ENCODE data around the gene SLC8B1. TPM values are rescaled to one million over a fixed set of nuclear protein-coding genes. Genes with fewer than 3 reads are reported as not detected.

SLC8B1 gene
- total RNA-seq, 1 experiment from 2014 or later = 34.1 TPM

DNA sequence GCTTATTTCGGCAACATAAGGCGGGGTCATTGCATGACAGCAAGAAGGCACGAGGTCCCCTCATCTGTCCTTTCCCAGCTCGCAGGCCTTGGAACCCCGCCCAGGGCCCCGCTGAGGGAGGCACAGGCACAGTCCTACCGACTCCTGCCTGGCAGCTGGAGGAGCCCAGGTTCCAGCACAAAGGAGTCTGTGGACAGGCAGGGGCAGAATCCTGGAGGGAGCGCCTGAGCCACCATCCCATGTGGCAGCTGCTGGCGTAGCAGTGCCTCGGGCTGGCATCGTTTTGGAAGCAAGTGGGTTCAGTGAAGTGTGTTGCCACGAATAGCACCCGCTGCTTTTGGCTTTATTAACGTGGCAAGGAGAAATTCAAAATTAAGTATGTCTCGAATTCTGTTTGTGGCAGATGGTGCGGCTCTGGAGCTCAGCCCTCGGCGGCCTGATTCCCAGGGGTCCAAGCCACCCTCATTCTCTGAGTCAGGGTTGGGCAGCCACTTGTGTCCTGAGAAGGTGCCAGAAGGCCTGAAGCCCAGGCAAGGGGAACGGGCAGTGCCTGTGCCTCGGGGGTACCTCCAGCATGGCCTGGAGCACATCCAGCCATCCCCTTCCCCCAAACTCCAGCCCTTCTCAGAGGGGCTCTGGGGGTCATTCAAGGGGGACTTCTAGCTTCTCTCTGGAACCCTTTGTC is 35.9 kb downstream of the SLC8B1 start:
- CTCF ChIA-PET = interaction anchor here (0.5 kb wide), 1 partner anchor 102 kb away, joined by 3 read pairs; no protein-coding TSS in a partner anchor
- Histone ChIP-seq H3K27ac (ENCODE audit: low read length) (peak overlapping the region; percentile 83), H3K9me3 (ENCODE audit: low read length) (no peaks in the 10 kb centered on the region), H2AFZ (ENCODE audit: low read length) (no peak overlapping the region; the same call in 1 of the 2 replicates), H3K4me3 (ENCODE audit: low read length) (no peak overlapping the region), H3K27me3 (ENCODE audit: low read length) (no peaks in the 10 kb centered on the region), H3K9me2 (replicated peaks; ENCODE audit: low read length) (no peaks in the 10 kb centered on the region), H3K36me3 (ENCODE audit: low read depth, low read length) (peaks cover 2% of the 10 kb centered on the region; the same call in 1 of the 2 replicates), H4K20me1 (ENCODE audit: low read length) (no peaks in the 10 kb centered on the region), H3K4me1 (ENCODE audit: insufficient read depth, low read length) (peaks cover 17% of the 10 kb centered on the region), H3K4me2 (ENCODE audit: low read length) (peak overlapping the region; percentile 57), H3F3A (ENCODE audit: low read length, unreplicated experiment) (no peaks in the 10 kb centered on the region), H3K79me2 (ENCODE audit: low read length) (no peaks in the 10 kb centered on the region), H3K9ac (ENCODE audit: low read length) (peak overlapping the region; percentile 44)
- ATAC-seq = no peak
- no peak for TF ChIP-seq EZH2phosphoT487 (IDR thresholded peaks at IDR 0.05; ENCODE audit: borderline replicate concordance, low read length)
- BruUV-seq (replicated peaks) = TSS peak; percentile 36
- no peak for DNase-seq
- intact Hi-C loops (cut with micrococcal nuclease) = loop anchor here (1.0 to 5.0 kb wide), 2 partner anchors 57 to 102 kb away; no protein-coding TSS in a partner anchor
- POLR2A ChIA-PET (ENCODE audit: unreplicated experiment) = interaction anchor here (0.5 kb wide), 1 partner anchor 93 kb away, joined by 4 read pairs; no protein-coding TSS in a partner anchor

DNA sequence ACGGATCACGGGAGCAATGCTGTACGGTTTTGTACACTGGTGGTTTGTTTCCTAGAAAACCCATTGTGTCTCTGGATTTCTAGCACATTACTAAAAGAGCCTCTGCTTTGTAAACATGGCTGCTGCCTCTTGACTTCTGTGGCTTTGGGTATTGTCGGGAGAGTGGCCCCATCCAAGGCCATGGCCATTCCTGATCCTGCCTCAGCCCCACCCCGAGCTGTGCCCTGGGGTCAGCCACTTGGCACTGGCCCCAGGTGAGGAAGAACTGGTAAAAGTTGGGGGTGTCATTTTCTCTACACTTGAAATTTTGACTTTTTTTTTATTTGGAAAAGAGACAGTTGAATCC is 36.5 kb downstream of the SLC8B1 start:
- TF ChIP-seq, protein P1, sequence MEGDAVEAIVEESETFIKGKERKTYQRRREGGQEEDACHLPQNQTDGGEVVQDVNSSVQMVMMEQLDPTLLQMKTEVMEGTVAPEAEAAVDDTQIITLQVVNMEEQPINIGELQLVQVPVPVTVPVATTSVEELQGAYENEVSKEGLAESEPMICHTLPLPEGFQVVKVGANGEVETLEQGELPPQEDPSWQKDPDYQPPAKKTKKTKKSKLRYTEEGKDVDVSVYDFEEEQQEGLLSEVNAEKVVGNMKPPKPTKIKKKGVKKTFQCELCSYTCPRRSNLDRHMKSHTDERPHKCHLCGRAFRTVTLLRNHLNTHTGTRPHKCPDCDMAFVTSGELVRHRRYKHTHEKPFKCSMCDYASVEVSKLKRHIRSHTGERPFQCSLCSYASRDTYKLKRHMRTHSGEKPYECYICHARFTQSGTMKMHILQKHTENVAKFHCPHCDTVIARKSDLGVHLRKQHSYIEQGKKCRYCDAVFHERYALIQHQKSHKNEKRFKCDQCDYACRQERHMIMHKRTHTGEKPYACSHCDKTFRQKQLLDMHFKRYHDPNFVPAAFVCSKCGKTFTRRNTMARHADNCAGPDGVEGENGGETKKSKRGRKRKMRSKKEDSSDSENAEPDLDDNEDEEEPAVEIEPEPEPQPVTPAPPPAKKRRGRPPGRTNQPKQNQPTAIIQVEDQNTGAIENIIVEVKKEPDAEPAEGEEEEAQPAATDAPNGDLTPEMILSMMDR (conservative IDR thresholded peaks at IDR 0.05; ENCODE audit: low read depth, low read length) = no peak
- TF ChIP-seq EZH2phosphoT487 (IDR thresholded peaks at IDR 0.05; ENCODE audit: borderline replicate concordance, low read length) (no peak), EZH2 (IDR thresholded peaks at IDR 0.05; ENCODE audit: low read length, unreplicated experiment) (no peak)
- intact Hi-C loops (cut with micrococcal nuclease) = loop anchor here (5.0 kb wide), 1 partner anchor 101 kb away; no protein-coding TSS in a partner anchor
- no peaks in the 10 kb centered on the region for H3K27me3 ChIP-seq (ENCODE audit: low read length)
- H3K9me3 ChIP-seq (ENCODE audit: low read length) = no peaks in the 10 kb centered on the region
- BruUV-seq (replicated peaks) = no TSS peak
- H2AFZ ChIP-seq (ENCODE audit: low read length) = no peak overlapping the region
- H4K20me1 ChIP-seq (ENCODE audit: low read length) = no peaks in the 10 kb centered on the region
- peaks cover 2% of the 10 kb centered on the region; the same call in 1 of the 2 replicates for H3K36me3 ChIP-seq (ENCODE audit: low read depth, low read length)
- no peak overlapping the region for H3K27ac ChIP-seq (ENCODE audit: low read length)
- ATAC-seq (no peak), DNase-seq (no peak)
- peaks cover 17% of the 10 kb centered on the region for H3K4me1 ChIP-seq (ENCODE audit: insufficient read depth, low read length)
- no peak overlapping the region for H3K9ac ChIP-seq (ENCODE audit: low read length)
- no peak overlapping the region for H3K4me2 ChIP-seq (ENCODE audit: low read length)
- no peaks in the 10 kb centered on the region for H3F3A ChIP-seq (ENCODE audit: low read length, unreplicated experiment)
- no peaks in the 10 kb centered on the region for H3K79me2 ChIP-seq (ENCODE audit: low read length)
- ChIA-PET CTCF (no interaction called here), POLR2A (ENCODE audit: unreplicated experiment) (no interaction called here)
- no peaks in the 10 kb centered on the region for H3K9me2 ChIP-seq (replicated peaks; ENCODE audit: low read length)
- no peak overlapping the region for H3K4me3 ChIP-seq (ENCODE audit: low read length)

- Histone ChIP-seq H3K9me3 (ENCODE audit: low read length) (no peaks in the 10 kb centered on the region), H3K36me3 (ENCODE audit: low read depth, low read length) (peaks cover 2% of the 10 kb centered on the region; the same call in 1 of the 2 replicates), H3K27ac (ENCODE audit: low read length) (no peak overlapping the region), H3K9me2 (replicated peaks; ENCODE audit: low read length) (no peaks in the 10 kb centered on the region), H3K79me2 (ENCODE audit: low read length) (no peaks in the 10 kb centered on the region), H4K20me1 (ENCODE audit: low read length) (no peaks in the 10 kb centered on the region), H3K4me1 (ENCODE audit: insufficient read depth, low read length) (peaks cover 17% of the 10 kb centered on the region), H3K27me3 (ENCODE audit: low read length) (no peaks in the 10 kb centered on the region), H3K4me3 (ENCODE audit: low read length) (no peak overlapping the region), H3K9ac (ENCODE audit: low read length) (no peak overlapping the region), H3F3A (ENCODE audit: low read length, unreplicated experiment) (no peaks in the 10 kb centered on the region), H3K4me2 (ENCODE audit: low read length) (no peak overlapping the region), H2AFZ (ENCODE audit: low read length) (no peak overlapping the region)
- no peak for DNase-seq
- ATAC-seq = no peak
- ChIA-PET POLR2A (ENCODE audit: unreplicated experiment) (no interaction called here), CTCF (no interaction called here)
- TF ChIP-seq EZH2phosphoT487 (IDR thresholded peaks at IDR 0.05; ENCODE audit: borderline replicate concordance, low read length) (no peak), EZH2 (IDR thresholded peaks at IDR 0.05; ENCODE audit: low read length, unreplicated experiment) (no peak)
- TF ChIP-seq, protein P1 (conservative IDR thresholded peaks at IDR 0.05; ENCODE audit: low read depth, low read length) = no peak
- intact Hi-C loops (cut with micrococcal nuclease) = loop anchor here (5.0 kb wide), 1 partner anchor 101 kb away; no protein-coding TSS in a partner anchor
- BruUV-seq (replicated peaks) = no TSS peak
Observed at GRCh38 chr12:113297621-113298471, 37.1 kb downstream of the SLC8B1 start.
